Limb (tissue), 2 donors: ENCODE results near the gene RNU7-1.
"Not testable (repeated sequence)": the region's sequence is repeated elsewhere in the genome, so short reads cannot be mapped to it uniquely, and the experiment has no call there.

Experiments
- DNase-seq, 2 donors: peaks; one replicate each; pipeline ENCODE4 v3.0.0-alpha.2; 2016; ENCODE audit errors: extremely low spot score in 2 of 2

Gene RNU7-1

DNA sequence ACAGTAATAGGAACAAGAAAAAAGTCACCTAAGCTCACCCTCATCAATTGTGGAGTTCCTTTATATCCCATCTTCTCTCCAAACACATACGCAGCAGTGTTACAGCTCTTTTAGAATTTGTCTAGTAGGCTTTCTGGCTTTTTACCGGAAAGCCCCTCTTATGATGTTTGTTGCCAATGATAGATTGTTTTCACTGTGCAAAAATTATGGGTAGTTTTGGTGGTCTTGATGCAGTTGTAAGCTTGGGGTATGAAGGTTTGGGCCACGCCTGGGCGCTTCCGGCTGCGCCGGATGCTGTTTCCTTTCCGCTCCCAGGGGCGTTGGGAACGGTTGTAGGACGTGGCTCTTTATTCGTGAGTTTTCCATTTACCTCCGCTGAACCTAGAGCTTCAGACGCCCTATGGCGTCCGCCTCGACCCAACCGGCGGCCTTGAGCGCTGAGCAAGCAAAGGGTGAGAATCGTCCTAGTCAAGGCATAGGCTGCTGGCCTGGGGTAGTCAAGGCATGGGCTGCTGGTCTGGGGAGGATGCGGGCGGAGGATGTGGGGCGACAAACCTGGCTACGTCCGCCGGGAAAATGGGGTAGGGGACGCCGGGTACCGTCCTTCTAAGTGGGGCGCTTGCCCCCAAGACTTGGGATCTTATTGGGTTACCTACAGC lies at the start of gene RNU7-1, which contains the start of gene C12orf57:
Gene RNU7-1, plus strand, starts transcription at position 95 of the 659 bp plus-strand sequence.
Gene C12orf57, plus strand, starts transcription at position 301 of the 659 bp plus-strand sequence. Its CDS starts 100 bp downstream, at position 401.
- DNase-seq = peak; percentile 86 to 88

DNA sequence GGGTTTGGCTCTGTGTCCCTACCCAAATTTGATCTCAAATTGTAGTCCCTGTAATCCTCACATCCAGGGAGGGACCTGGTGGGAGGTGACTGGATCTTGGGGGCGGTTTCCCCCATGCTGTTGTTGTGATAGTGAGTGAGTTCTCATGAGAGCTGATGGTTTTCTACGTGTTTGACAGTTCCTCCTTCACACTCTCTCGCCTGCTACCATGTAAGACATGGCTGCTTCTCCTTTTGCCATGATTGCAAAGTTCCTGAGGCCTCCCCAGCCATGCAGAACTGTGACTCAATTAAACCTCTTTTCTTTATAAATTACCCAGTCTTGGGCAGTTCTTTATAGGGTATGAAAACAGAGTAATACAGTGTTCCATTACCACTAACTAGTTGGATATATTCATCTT lies 49.3 kb upstream of the RNU7-1 start:
- DNase-seq = no peak

DNA sequence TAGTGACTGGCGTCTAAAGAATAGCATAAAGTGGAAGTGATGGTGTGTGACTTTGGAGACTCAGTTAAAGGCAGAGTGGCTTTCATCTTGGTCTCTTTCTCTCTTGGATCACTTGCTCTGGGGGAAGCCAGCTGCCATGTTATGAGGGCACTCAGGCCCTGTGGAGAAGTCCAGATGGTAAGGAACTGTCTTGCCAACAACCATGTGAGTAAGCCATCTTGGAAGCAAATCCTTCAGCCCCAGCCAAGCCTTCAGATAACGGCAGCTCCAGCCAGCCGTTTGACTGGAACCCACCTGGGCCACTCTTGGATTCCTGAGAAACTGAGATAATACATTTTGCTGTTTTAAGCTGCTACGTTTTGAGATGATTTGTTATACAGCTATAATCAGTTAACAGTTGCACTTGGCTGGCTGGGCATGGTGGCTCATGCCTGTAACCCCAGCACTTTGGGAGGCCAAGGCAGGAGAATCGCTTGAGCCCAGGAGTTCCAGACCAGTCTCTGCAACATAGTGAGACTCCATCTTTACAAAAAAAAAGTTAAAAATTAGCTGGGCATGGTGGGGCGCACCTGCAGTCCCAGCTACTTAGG lies 46.7 kb upstream of the RNU7-1 start:
- no peak for DNase-seq

DNA sequence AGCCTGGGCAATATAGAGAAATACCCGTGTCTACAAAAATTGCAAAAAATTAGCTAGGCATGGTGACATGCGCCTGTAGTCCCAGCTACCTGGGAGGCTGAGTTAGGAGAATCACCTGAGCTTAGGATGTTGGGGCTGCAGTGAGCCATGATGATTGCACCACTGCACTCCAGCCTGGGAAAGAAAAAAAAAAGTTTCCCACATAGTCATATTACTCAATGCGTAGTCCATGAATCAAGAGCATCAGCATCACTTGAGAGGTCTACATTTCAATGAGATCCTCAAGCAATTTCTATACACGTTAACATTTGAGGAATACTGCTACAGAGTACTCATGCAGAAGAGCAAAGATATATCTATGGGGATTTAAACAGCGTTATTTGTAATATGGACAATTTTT lies 44.2 kb upstream of the RNU7-1 start:
- no peak for DNase-seq

DNA sequence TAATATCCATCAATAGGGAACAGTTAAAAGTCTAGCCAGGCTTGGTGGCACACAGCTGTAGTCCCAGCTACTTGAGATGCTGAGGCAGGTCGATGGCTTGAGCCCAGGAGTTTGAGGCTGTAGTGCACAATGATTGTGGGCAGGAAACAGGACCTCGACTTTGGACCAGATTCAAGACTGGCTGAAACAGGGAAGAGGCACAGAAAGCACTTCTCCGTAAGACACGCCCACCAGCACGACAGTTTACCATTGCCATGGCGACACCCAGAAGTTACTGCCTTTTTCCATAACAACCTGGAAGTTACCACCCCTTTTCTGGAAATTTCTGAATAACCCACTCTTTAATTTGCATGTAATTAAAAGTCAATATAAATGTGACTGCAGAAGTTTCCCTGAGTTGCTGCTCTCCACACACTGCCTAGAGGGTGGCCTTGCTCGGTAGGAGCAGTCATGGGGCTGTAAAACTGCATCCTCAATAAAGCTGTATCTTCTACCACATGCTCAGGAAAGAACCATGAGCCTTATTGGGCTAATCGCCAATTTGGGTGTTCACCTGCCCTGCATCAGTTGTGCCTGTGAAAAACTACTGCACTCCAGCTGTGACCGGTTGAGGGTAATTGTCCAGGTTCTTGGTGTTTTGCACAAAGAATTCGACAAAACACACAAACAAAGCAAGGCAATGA lies 43.6 kb upstream of the RNU7-1 start:
- peak in 1 of 2 donors; percentile 24 for DNase-seq

DNA sequence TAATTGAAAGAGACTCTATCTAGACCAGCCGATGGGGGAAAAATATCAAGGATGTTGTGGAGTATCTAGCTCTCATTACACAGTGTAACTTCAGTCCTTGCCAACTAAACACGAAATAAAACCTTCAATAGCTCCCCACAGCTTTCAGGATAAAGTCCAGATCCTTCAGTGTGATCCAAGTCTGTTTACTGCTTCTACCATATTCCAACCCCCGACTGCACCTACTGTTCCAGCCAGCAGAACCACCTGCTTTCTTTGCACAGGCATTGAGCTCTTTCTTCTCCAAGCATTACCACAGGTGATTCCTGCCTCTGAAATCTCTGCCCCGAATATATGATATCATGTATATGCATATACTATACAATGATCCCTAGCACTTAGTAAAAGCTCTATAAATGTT lies 41.2 kb upstream of the RNU7-1 start:
- DNase-seq = no peak

DNA sequence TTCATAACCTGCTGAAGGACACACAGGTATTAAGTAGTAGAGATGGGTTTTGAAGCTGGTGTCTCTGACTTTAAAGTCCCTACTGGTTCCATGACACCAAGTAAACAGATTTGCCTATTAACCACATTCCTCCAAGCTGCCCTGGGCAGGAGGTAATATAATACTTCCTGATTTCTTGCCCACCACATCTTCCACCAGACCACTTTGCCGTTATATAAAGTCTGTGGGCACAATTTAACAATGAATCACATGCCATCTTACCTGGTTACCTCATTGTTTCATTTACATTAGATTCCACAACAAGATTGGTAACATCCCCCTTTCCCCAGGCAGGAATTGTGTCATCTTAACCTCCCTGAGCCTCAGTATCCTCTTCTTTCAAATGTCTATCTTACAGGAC lies 39.9 kb upstream of the RNU7-1 start:
- DNase-seq = no peak

DNA sequence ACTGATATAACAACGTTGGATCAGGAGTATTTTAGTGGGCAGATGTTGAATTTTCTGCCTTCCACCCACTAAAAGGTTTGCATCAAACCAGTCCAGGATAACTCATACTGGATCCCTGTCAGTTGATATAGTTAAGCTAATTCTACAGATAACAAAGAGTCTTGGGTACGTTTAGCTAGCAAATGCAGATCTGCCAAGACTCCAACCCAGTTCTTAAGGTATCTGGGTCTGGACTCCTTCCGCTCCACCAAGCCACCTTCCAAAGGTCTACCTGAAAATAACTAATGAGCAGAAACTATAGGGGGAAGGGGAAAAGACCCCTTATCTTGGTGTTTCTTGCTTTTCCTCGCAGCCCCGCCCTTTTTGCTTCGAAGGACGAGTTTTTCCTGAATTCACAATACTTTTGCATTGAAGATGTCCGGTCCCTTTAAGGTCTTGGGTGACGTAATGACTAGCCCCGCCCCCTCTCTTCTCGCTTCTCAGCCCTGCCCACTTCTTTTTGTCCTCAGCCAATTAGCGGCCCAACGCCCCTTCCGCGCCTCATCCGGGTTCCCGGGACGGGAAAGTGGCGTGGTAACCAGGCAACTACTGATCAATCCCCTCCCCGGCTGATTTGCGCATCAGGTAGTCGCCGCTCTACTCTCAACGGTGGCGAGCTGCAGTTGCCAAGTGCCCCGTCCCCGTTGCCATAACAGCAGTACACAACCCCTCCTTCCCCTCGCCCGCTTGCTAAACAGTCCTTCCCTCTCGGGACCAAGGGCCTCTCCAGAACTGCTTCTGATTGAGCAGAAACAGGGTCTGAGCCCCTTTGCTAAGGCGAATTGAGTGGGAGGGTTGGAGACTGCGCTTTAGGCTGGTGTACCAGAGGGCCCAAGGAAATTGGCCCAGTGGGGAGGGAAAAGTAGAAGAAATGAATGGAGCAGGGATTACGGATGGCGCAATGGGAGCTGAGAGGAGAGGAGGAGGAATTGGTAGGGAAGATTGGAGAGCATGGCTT lies 39.0 kb upstream of the RNU7-1 start, which contains the start of gene LRRC23:
Gene LRRC23, plus strand, starts transcription at position 543 of the 997 bp plus-strand sequence. CDS start 812 bp downstream, outside the sequence.
- peak; percentile 97 to 98 for DNase-seq

DNA sequence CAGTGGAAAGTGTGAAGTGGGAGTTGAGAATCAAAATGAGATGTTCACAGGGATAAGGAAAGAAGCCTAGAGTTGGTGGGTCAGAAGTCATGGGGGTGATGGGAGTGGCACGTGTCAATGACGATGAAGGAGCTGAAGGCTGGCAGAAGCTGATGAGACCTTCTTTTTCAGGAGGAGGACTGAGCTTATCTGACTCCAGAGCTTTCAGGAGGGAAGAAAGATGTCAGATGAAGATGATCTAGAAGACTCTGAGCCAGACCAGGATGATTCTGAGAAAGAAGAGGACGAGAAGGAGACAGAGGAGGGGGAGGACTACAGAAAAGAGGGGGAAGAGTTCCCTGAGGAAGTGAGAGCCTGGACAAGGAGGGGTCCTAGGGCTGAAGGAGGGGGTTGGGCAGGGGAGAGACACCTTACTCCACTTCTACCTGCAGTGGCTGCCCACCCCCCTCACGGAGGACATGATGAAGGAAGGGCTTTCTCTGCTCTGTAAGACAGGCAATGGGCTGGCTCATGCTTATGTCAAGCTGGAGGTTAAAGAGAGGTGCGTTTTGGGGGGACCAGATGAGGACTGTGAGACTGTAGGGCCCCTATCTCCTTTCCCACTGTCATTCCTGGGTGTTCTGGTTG lies 38.1 kb upstream of the RNU7-1 start:
- no peak for DNase-seq

DNA sequence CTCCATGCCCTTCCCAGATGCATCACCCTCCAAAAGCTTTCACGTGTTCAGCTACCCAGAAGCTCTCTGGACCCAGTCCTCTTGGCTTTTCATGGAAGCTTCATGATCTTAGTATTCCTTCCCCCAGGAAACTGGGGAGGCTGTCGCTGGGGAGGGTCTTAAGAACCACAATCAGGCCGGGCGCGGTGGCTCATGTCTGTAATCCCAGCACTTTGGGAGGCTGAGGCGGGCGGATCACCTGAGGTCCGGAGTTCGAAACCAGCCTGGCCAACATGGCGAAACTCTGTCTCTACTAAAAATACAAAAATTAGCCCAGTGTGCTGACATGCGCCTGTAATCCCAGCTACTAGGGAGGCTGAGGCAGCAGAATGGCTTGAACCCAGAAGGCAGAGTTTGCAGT lies 35.5 kb upstream of the RNU7-1 start:
- not testable (repeated sequence) for DNase-seq

DNA sequence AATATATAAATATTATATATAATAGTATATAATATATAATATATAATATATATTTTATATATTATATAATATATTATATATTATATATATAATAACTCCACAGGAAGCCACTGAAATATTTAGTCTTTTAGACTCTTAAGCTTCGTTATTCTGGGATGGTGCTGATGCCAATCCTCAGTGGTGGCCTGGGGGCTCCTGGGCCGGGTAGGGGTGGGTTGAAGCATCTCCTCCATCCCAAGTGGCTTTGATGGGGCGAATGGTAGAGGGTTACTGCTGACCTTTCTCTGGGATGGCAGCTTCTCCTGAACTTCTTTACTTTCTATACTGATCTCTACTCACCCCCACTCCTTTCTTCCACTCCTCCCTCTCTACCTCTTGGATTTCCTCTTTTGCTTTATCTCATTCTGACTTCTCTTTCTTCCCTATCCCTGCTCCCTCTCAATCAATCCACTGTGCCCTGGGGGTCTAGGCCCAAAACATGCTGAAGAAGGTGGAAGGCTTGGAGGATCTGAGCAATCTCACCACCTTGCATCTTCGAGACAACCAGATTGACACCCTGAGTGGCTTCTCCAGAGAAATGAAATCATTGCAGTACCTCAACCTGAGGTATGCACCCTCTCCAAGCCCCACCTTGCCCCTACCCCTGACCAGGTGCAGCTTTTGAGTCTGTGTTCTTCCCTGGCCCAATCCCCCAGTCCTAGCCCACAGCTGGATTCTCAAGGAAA lies 34.0 kb upstream of the RNU7-1 start:
- DNase-seq = no peak

DNA sequence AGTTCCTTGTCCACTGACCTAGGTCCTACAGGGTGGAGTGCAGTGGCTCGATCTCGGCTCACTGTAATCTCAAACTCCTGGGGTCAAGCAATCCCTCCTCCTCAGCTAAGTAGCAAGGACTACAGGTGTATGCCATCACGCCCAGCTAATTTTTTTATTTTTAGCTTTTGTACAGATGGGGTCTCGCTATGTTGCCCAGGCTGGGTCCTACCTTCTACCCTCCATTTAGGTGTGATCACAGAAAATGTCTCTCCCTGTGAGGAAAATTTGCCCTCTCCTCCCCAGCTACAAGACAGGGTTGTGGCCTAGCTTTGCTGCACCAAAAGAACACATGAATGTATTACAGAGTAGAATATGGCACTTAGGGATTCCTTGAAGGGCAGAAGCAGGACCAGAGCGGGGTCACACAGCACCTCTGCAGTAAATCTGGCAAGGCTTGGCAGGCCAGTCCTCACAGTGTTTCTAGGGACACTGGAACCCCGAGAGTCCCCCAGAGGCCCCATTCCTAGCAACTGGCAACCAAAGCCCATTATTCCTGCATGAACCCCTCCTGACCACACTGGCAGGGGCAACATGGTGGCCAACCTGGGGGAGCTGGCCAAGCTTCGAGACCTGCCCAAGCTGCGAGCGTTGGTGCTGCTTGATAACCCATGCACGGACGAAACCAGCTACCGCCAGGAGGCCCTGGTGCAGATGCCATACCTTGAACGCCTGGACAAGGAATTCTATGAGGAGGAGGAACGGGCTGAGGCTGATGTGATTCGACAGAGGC lies 31.3 kb upstream of the RNU7-1 start:
- DNase-seq = no peak

DNA sequence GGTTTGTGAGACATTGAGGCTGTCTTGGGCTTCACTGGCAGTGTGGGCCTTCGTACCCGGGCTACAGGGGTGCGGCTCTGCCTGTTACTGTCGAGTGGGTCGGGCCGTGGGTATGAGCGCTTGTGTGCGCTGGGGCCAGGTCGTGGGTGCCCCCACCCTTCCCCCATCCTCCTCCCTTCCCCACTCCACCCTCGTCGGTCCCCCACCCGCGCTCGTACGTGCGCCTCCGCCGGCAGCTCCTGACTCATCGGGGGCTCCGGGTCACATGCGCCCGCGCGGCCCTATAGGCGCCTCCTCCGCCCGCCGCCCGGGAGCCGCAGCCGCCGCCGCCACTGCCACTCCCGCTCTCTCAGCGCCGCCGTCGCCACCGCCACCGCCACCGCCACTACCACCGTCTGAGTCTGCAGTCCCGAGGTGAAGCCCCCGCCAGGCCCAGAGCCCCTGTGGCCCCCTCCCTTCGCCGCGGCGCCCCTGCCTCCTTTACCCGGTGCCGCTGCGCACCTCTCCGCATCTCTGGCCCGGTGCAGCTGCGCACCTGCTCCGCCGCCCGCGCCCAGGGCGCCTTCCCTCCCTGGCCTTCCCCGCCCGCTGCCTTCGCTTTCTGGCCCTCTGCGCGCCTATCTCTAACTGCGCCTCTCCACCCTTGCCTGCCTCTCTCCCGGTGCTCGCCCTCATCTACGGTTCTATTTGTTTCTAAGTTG lies 29.2 kb upstream of the RNU7-1 start, which contains the start of gene ENO2:
Gene ENO2, plus strand, starts transcription at position 335 of the 701 bp plus-strand sequence. CDS start 1,253 bp downstream, outside the sequence.
- peak; percentile 21 to 80 for DNase-seq

DNA sequence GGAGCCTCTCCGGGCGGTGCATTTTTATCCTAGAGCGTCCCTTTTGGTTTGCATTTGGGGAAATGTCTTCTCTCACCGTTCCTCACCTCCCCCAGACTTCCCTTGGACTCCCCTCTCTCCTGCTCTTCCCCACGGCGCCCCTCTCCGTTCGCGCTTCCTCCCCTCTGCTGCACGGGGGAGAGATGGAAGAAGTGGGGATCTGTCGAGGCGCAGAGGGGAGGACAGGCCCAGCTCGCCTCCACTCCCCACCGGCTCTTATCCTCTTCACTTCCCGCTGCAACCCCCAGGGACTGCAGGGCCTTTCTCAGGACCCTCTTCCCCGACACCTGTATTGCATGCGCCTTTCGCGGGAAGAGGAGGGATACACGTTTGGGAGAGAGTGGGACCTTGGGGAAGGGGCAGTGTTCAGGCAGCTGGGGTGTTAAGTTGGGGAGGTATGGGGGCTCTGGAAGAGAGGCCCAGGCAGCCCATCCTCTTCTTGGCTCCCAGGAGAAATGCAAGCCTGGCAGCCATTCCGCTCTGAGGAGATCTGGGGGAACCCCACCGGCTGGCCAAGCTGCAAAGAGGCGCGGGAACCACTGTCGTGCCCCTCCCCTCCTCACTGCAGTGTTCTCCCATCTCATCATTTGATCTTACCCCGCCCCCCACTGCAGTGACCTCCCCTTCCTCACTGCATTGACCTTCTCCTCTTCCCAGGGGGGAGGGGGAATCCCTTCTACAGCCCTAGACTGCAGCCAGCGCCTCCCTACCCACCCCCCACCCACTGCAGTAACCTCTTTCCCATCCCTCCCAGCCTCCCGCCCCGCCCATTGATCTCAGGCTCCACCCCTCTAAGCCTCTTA lies 28.4 kb upstream of the RNU7-1 start:
- no peak for DNase-seq

DNA sequence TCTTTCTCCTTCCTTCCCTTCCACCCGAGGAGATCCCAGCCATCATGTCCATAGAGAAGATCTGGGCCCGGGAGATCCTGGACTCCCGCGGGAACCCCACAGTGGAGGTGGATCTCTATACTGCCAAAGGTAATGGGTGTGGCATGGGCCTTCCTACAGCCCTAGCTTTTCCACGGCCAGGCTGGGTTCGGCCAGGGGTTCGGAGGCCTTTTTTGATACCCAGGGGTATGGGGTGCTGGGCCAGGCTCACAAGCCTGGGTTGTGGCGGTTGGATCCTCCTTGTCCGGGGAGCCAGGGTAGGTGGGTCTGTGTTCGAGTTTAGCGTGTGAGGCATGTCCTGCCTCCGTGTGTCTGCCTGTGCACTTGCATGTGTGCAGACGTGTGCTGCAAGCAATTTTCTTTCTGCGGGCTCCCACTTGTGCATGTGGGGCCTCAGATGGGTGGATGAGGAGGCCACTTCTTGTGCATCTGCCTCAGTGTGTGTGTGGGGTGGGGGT lies 27.8 kb upstream of the RNU7-1 start:
- DNase-seq = no peak

DNA sequence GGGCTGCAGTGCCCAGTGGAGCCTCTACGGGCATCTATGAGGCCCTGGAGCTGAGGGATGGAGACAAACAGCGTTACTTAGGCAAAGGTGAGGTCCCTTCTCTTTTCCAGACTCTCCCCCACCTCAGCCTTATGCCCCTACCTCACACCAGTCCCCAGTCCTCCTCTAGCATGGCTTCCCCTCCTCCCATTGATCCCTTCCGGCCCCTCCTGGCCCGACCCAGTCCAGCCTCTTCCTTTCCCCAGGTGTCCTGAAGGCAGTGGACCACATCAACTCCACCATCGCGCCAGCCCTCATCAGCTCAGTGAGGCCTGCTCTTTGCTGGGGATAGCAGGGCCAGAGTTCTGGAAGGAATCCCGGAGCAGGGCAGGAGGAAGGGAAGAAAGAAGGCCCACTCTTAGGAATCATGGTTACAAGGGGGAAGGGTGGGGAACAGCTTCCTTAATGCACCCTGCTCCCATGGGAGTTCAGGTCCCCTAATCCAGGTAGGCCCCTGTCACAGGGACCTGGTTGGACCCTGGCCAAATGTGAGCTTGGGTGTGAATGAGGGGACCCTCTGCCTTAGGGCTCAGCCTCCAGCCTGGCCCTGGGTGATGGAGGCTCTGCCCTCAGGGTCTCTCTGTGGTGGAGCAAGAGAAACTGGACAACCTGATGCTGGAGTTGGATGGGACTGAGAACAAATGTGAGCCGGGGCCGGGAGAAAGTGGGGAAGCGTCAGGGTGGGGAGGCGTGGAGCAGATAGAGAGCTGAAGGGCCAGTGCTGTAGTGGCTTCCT lies 27.0 kb upstream of the RNU7-1 start:
- no peak for DNase-seq
